ENCODE measurements around the gene KLF5. TPM values are rescaled to one million over a fixed set of nuclear protein-coding genes. Genes with fewer than 3 reads are reported as not detected.

Gene KLF5
- total RNA-seq, 1 experiment from 2014 or later = 59.2 TPM

DNA sequence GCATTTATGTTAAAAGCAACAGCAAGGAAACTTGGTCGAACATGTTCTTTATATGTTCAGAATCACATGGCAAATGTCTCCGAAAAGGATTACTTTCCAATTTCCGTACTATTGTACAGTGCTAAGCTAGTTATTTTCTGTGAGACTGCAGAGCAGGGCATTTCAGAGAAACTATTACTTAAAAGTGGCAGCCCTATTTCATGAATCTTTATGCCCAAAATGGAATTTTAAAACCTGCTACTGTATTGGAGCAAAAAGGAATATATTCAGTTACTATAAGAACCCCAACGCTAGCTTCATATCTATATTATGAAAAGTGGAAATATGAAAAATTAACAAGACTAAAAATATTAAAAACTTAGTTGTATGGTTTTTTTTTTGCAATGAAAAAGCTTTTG lies 2.2 kb upstream of the KLF5 start:
- Histone ChIP-seq H3K36me3 (ENCODE audit: control insufficient read depth in 1 of 2, insufficient read depth in 2 of 2, low read length in 2 of 2) (no peaks in the 10 kb centered on the region), H3K9me3 (ENCODE audit: control insufficient read depth in 1 of 2, insufficient read depth in 1 of 2, low read depth in 1 of 2, low read length in 2 of 2) (no peaks in the 10 kb centered on the region), H3K27me3 (ENCODE audit: insufficient read depth, low read length) (no peaks in the 10 kb centered on the region), H3K4me3 (replicated peaks in 1 of 2; ENCODE audit: low read depth in 1 of 2, low read length in 2 of 2) (peak overlapping the region; percentile 1 to 44), H3K79me2 (ENCODE audit: insufficient read depth, low read length) (peaks cover 24% of the 10 kb centered on the region), H3K9ac (ENCODE audit: low read length) (peak overlapping the region; percentile 45), H3K4me1 (ENCODE audit: control insufficient read depth in 1 of 2, insufficient read depth in 2 of 2, low read length in 2 of 2) (peaks cover 31 to 51% of the 10 kb centered on the region in 2 experiments), H2AFZ (ENCODE audit: low read depth, low read length, poor library complexity, severe bottlenecking) (peak overlapping the region; percentile 42), H3K4me2 (ENCODE audit: low read length) (peak overlapping the region; percentile 90), H4K20me1 (ENCODE audit: insufficient read depth) (peaks cover 4% of the 10 kb centered on the region; the same call in 1 of the 2 replicates), H3K27ac (ENCODE audit: low read depth, low read length) (peak overlapping the region; percentile 67; the same call in 1 of the 2 replicates), H3K9me2 (ENCODE audit: insufficient read depth) (no peaks in the 10 kb centered on the region)
- intact Hi-C loops (cut with micrococcal nuclease) = loop anchor here (2.0 to 5.0 kb wide), 3 partner anchors 214 to 651 kb away; no protein-coding TSS in a partner anchor
- POLR2A ChIA-PET = interaction anchor here (0.6 to 1.3 kb wide), 2 partner anchors 165 to 365 kb away, joined by 3 to 5 read pairs; no protein-coding TSS in a partner anchor
- CTCF ChIA-PET = interaction anchor here (0.7 to 1.7 kb wide), 2 partner anchors 217 to 537 kb away, joined by 3 to 4 read pairs; no protein-coding TSS in a partner anchor
- DNase-seq (ENCODE audit: low read depth, low spot score) (no peak), ATAC-seq (no peak)
- TF ChIP-seq CEBPB (IDR thresholded peaks at IDR 0.05; ENCODE audit: low read depth) (no peak), RAD21 (IDR thresholded peaks at IDR 0.05; ENCODE audit: low read depth) (no peak), SIN3A (IDR thresholded peaks at IDR 0.05; ENCODE audit: low read depth) (no peak), YY1 (IDR thresholded peaks at IDR 0.05; ENCODE audit: extremely low read depth, insufficient replicate concordance, low read depth, low read length) (no peak), POLR2AphosphoS5 (IDR thresholded peaks at IDR 0.05; ENCODE audit: low read depth, low read length) (no peak), CBX3 (IDR thresholded peaks at IDR 0.05; ENCODE audit: low read depth) (no peak), CTCF (IDR thresholded peaks at IDR 0.05 in 2 of 3, conservative IDR thresholded peaks at IDR 0.05 in 1 of 3; ENCODE audit: borderline replicate concordance in 1 of 3, insufficient read depth in 1 of 3, low read depth in 2 of 3, low read length in 2 of 3) (no peak), EGR1 (IDR thresholded peaks at IDR 0.05; ENCODE audit: low read depth) (no peak), TCF7L2 (IDR thresholded peaks at IDR 0.05; ENCODE audit: borderline replicate concordance, extremely low read depth, insufficient read depth, insufficient read length) (no peak), ATF3 (IDR thresholded peaks at IDR 0.05) (no peak), SRF (IDR thresholded peaks at IDR 0.05; ENCODE audit: low read depth) (no peak), ZBTB33 (IDR thresholded peaks at IDR 0.05; ENCODE audit: extremely low read depth, insufficient replicate concordance, low read length) (no peak)
- no TSS peak for BruUV-seq (replicated peaks)
- RAD21 ChIA-PET (ENCODE audit: low non-redundant PET in 1 of 2, low total read pairs in 2 of 2, uncharacterized antibody in 2 of 2, unreplicated experiment in 2 of 2) = interaction anchor here in 1 of 2 experiments (0.9 kb wide), 1 partner anchor 641 kb away, joined by 3 read pairs; no protein-coding TSS in a partner anchor

All from HCT116 (cell line).